HG02798 (cell line): Measurements from ENCODE around the gene ARCN1.
A peak's percentile ranks its signal among the peaks of the same experiment; 100 is the strongest.
"Not testable (repeated sequence)": the region's sequence is repeated elsewhere in the genome, so short reads cannot be mapped to it uniquely, and the experiment has no call there.

Experiments
- ATAC-seq: cut with Tn5 transposase; IDR thresholded peaks from one replicate; pipeline ENCODE4 v1.9.1; 2021; ENCODE audit warnings: mild to moderate bottlenecking; ENCODE audit not compliant: unreplicated experiment, poor library complexity

The ARCN1 gene

DNA sequence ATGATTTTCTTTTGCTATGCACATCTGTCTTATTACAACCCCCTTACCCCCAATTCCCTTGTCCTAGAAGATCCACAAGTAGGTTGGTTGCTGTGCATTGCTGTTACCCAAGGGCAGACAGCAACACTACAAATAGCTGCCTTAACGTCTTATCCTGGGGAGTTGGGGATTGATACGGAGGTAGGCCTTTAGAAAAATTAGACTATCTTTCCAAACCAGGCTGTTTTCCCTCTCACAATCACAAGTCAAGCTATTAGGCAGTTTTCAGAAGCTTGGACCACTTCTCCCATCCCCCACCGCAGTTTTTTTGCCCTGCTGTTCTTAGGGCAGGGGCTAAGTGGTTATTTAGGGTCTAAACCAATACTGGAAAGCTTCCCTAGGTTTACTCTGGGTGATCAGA, 32.4 kb downstream of the ARCN1 start:
- ATAC-seq = no peak

GRCh38 chr11:118605116-118605867, 33.1 kb downstream of the ARCN1 start:
- no peak for ATAC-seq

DNA sequence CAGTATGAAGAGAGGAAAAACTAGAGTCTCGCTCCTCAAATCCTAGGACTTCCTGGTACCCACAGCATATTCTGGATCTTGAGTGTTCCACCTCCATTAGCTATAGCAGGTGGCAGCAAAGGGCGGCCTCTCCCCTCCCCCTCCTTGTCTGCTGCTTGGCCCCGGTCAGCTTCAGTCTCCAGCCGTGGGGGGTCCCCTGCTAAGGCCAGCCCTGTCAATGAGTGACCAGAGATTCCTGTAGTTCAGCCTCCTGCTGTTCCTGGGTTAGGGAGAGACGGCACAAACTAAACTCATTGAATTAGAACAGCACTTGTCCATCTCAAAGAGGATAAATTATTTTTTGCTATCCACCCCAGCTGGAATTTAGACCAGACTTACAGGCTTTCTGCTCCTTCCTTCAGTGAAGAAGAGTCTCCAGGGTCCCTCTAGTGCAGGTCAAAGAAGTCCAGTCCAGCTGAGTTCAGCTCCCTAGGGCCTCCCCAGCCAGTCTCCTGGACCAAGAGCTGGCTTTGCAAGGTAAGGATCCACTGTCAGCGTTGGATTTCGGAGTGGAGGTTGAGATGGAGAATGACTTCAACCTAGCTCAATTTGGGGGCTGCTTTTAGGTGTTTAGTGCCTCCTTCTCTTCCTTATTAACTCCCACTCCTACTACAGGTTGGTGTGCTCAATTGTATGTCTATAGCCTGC, 34.1 kb downstream of the ARCN1 start:
- no peak for ATAC-seq

DNA sequence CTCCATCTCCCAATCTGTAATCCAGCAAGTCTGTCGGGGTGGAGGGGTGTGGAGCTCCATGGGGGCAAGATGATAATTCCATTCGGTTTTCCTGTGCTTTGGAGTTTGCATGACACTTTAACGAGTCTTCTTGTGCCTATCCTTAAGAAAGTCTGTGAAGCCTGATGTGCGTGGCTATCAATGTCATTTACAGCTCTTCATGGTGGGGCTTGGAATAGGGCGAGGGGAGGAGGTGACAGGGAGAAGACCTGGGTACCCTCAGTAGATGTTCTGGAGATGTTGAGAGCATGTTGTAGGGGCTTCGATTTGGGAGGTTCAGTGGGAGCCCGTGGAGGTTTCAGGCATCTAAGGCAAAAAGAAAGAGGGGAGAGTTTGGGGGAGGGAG, 34.6 kb downstream of the ARCN1 start:
- ATAC-seq = no peak

DNA sequence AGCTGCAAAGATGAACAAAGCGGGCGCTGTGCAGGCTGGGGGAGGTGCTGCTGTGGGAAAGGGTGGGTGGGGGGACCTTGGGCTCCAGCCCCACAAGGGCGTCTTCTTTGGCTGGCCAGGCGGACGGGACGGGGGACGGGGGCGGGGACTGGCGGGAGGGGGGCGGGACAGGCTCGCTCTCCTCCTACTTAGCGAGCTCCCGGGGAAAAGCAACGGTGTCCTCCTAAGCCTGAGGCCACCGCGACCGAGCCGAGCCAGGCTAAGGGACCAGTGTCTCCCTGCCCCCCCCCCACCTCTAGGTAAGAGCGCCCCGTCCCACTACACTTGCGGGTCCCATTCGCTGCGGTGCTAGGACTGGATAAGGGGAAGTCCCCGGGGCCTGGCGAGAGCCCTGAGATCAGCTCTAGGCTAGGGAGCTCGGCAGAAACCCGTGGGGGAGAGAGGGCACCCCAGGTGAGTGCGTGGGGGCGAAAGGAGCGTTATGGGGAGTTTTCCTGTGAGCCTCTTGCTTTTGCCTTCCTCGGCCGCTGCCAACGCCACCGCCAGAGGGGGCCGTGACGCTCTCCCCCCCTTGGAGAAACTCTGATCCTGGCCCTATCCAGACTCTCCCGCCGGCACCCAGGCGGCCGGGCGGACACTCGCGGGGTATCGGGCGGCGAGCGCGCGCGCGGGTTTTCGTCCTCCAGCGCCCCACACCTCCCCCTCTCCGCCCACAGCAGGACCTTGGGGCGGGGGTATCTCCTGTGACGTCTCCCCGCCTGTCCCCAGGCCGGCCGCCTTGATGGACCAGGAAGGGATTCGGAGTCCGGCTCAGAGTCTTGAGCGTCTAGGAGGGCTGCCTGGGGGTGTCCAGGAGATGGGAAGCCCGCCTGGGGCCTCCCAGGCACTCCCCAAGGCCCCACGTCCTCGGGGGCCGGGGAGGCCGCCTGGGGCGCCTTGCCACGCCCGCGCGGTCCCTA, 35.5 kb downstream of the ARCN1 start, which contains the start of gene PHLDB1:
TSS of gene PHLDB1 (plus strand) at position 215 of the 959 bp plus-strand sequence. CDS start 6,222 bp downstream, outside the sequence.
- peak; percentile 19 for ATAC-seq

- ATAC-seq = peak; percentile 35
Observed at GRCh38 chr11:118608360-118609227, 36.4 kb downstream of the ARCN1 start.

GRCh38 chr11:118609380-118610224, 37.4 kb downstream of the ARCN1 start:
- no peak for ATAC-seq

GRCh38 chr11:118610225-118610772, 38.1 kb downstream of the ARCN1 start:
- no peak for ATAC-seq

- peak; percentile 53 for ATAC-seq
Observed at GRCh38 chr11:118610773-118611432, 38.7 kb downstream of the ARCN1 start.

GRCh38 chr11:118611433-118611795, 39.2 kb downstream of the ARCN1 start:
- ATAC-seq = not testable (repeated sequence)

- ATAC-seq = no peak
Observed at GRCh38 chr11:118612378-118612777, 40.2 kb downstream of the ARCN1 start.

- ATAC-seq = no peak
Observed at GRCh38 chr11:118614511-118614910, 42.3 kb downstream of the ARCN1 start.

DNA sequence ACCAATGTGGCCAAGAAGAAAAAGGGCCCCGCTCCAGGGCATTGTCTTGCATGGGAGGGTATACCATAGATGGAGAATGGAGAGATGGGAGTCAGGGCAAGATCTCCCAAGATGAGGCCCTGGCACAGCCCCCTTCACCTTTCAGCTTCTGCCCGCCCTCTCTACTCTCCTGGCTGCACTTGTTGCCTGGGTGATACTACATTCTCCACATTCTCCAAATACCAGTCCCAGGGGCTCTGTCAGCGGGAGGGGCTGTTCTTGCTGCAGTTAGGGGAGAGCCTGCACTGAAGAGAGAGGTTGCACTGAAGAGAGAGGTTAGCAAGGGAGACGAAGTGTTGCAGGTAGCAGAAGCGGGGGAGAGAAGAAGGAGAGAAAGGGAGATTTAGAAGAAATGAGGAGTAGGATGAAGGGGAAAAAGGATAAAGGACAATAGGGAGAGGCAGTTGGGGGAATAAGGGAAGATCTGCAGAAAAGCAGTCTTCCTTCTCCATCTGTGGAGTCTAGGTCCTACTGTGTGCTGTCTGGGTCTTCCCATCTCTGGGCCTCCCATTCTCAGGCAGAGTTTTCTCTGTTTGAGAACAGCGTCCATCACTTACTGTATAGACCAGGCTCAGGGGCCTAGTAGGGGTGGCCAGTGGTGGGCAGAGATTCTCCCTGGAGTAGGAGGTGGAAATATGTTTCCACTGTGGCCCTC, 43.2 kb downstream of the ARCN1 start:
- ATAC-seq = no peak

DNA sequence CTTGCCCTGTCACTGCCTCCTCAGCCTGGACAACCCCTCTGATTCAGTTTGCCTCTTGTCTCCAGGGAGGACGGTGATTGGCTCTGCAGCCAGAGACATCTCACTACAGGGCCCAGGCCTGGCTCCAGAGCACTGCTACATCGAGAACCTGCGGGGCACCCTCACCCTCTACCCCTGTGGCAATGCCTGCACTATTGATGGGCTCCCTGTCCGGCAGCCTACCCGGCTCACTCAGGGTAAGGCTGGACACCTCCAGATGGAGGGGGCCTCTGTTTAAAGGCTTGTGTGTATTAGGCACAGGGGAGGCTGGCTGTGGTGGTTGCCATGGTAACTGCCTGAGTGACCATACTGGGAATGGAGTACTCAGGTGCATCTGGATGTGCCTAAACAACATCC, 43.8 kb downstream of the ARCN1 start:
- no peak for ATAC-seq

GRCh38 chr11:118618115-118618990, 46.1 kb downstream of the ARCN1 start:
- no peak for ATAC-seq

GRCh38 chr11:118618991-118619375, 46.8 kb downstream of the ARCN1 start:
- ATAC-seq = no peak
